Measurements from ENCODE around the gene ZCCHC4. TPM values are rescaled to one million over a fixed set of nuclear protein-coding genes. Genes with fewer than 3 reads are reported as not detected.

Gene ZCCHC4
- total and polyA plus RNA-seq, 2 of the 4 experiments (the other 2 are of a cell fraction), result 7.9 to 8.1 TPM

DNA sequence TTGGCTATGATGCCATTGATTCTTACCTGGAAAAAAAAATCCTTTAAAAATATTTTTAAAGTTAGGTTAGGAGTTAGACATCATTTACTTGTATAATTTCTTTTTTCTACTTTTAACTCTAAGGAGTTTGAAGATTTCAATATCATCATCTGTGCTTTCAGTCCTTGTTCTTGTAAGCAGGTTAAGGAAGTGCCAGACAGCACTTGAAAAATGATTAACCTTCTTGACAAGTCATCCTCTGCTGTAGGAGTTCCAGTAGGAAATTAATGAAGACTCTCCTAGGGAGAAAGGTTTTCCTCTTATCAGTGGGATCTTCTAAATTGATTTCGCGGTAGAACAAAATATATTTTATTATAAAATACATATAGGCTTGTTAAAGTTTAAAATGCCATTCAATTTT, 35.4 kb downstream of the ZCCHC4 start:
- no peak overlapping the region for H3K4me3 ChIP-seq (ENCODE audit: insufficient read depth, low read depth, low read length)
- H3K9me3 ChIP-seq (ENCODE audit: control insufficient read depth, insufficient read depth, low read length), result no peaks in the 10 kb centered on the region
- no peak overlapping the region for H3K56ac ChIP-seq (ENCODE audit: extremely low read depth, insufficient read depth, low read length)
- H2BK5ac ChIP-seq (ENCODE audit: low read depth, low read length, poor library complexity, severe bottlenecking), result no peak overlapping the region
- no peak overlapping the region for H4K8ac ChIP-seq (ENCODE audit: low read depth in 2 of 2, low read length in 2 of 2)
- in situ Hi-C loops (cut with MboI; ENCODE audit: low sequenced_read_pairs), result no loop called here
- H3K14ac ChIP-seq (replicated peaks; ENCODE audit: low read depth, low read length), result no peak overlapping the region
- no peak overlapping the region for H2BK120ac ChIP-seq (ENCODE audit: low read depth, low read length)
- no CpG with 5 or more reads among the region's 2 CpGs for WGBS, 2 experiments (ENCODE audit: extremely low coverage in 2 of 2, insufficient read length in 1 of 2)
- no peak overlapping the region for H3K4ac ChIP-seq (ENCODE audit: low read depth, low read length)
- POLR2A ChIA-PET (ENCODE audit: unreplicated experiment), result no interaction called here
- TF ChIP-seq, protein P1, sequence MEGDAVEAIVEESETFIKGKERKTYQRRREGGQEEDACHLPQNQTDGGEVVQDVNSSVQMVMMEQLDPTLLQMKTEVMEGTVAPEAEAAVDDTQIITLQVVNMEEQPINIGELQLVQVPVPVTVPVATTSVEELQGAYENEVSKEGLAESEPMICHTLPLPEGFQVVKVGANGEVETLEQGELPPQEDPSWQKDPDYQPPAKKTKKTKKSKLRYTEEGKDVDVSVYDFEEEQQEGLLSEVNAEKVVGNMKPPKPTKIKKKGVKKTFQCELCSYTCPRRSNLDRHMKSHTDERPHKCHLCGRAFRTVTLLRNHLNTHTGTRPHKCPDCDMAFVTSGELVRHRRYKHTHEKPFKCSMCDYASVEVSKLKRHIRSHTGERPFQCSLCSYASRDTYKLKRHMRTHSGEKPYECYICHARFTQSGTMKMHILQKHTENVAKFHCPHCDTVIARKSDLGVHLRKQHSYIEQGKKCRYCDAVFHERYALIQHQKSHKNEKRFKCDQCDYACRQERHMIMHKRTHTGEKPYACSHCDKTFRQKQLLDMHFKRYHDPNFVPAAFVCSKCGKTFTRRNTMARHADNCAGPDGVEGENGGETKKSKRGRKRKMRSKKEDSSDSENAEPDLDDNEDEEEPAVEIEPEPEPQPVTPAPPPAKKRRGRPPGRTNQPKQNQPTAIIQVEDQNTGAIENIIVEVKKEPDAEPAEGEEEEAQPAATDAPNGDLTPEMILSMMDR (conservative IDR thresholded peaks at IDR 0.05; ENCODE audit: low read depth, low read length), result no peak
- TF ChIP-seq SMC3 (IDR thresholded peaks at IDR 0.05; ENCODE audit: low read depth, low read length) (no peak), BHLHE40 (IDR thresholded peaks at IDR 0.05; ENCODE audit: low read depth, low read length) (no peak), CEBPB (IDR thresholded peaks at IDR 0.05; ENCODE audit: low read depth, low read length) (no peak), MAZ (IDR thresholded peaks at IDR 0.05; ENCODE audit: borderline replicate concordance, low read depth, low read length) (no peak), RFX5 (IDR thresholded peaks at IDR 0.05; ENCODE audit: low read depth, low read length) (no peak), CHD1 (IDR thresholded peaks at IDR 0.05; ENCODE audit: low read depth, low read length) (no peak), FOS (IDR thresholded peaks at IDR 0.05; ENCODE audit: low read depth, low read length) (no peak), MAFK (IDR thresholded peaks at IDR 0.05; ENCODE audit: low read depth, low read length) (no peak), RAD21 (IDR thresholded peaks at IDR 0.05; ENCODE audit: low read length) (no peak), MXI1 (IDR thresholded peaks at IDR 0.05; ENCODE audit: borderline replicate concordance, low read depth, low read length) (no peak), NFE2L2 (IDR thresholded peaks at IDR 0.05; ENCODE audit: low read depth, low read length) (no peak), ELK1 (IDR thresholded peaks at IDR 0.05; ENCODE audit: borderline replicate concordance, low read depth, low read length) (no peak), RCOR1 (IDR thresholded peaks at IDR 0.05; ENCODE audit: insufficient replicate concordance, low read length) (no peak), POLR2A (IDR thresholded peaks at IDR 0.05; ENCODE audit: low read depth, low read length) (no peak)
- TF ChIP-seq, protein P2, sequence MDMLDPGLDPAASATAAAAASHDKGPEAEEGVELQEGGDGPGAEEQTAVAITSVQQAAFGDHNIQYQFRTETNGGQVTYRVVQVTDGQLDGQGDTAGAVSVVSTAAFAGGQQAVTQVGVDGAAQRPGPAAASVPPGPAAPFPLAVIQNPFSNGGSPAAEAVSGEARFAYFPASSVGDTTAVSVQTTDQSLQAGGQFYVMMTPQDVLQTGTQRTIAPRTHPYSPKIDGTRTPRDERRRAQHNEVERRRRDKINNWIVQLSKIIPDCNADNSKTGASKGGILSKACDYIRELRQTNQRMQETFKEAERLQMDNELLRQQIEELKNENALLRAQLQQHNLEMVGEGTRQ (IDR thresholded peaks at IDR 0.05; ENCODE audit: low read depth, low read length), result no peak
- no peak overlapping the region for H3K27ac ChIP-seq (ENCODE audit: insufficient read depth, low read length)
- CTCF ChIA-PET, result interaction anchor here (0.6 to 1.3 kb wide), 2 partner anchors 28 to 36 kb away, joined by 3 to 6 read pairs; partner anchors contain the start of gene ZCCHC4
- dilution Hi-C loops (cut with HindIII; ENCODE audit: low sequenced_read_pairs, unreplicated experiment), result no loop called here
- no peak overlapping the region for H3K23ac ChIP-seq (ENCODE audit: low read depth, low read length)
- H4K91ac ChIP-seq (ENCODE audit: insufficient read depth, low read depth, low read length), result no peak overlapping the region
- H3K36me3 ChIP-seq (ENCODE audit: control insufficient read depth, insufficient read depth, low read length), result 0 out of 2 replicates have a peak, but pooled peaks cover 2% of the 10 kb centered on the region
- H3K27me3 ChIP-seq (ENCODE audit: control insufficient read depth, insufficient read depth, low read length), result no peaks in the 10 kb centered on the region
- BruUV-seq (replicated peaks), result no TSS peak
- H2BK20ac ChIP-seq (ENCODE audit: low read depth, low read length), result no peak overlapping the region
- no peak overlapping the region for H2AK5ac ChIP-seq (ENCODE audit: low read depth, low read length)
- H3K18ac ChIP-seq (ENCODE audit: low read depth, low read length), result no peak overlapping the region
- peaks cover 0 to 2% of the 10 kb centered on the region in 2 experiments; a peak in 2 of 4 replicates for H3K79me1 ChIP-seq (ENCODE audit: low read depth in 1 of 2, low read length in 2 of 2)
- no peaks in the 10 kb centered on the region for H4K20me1 ChIP-seq (ENCODE audit: insufficient read depth, low read length)
- no peak overlapping the region for H3K9ac ChIP-seq (ENCODE audit: low read depth, low read length)
- no peak overlapping the region for H3K4me2 ChIP-seq (ENCODE audit: low read depth, low read length)
- DNase-seq (no peak), ATAC-seq (ENCODE audit: low read depth) (no peak)
- no peak overlapping the region for H4K5ac ChIP-seq (ENCODE audit: low read depth, low read length)
- H2AK9ac ChIP-seq (replicated peaks; ENCODE audit: low read depth, low read length, poor library complexity), result no peak overlapping the region
- H2AFZ ChIP-seq (replicated peaks; ENCODE audit: low read length, poor library complexity), result no peak overlapping the region
- H3K4me1 ChIP-seq (ENCODE audit: control insufficient read depth, insufficient read depth, low read length), result peaks cover 4% of the 10 kb centered on the region; the same call in 1 of the 2 replicates
- H2BK15ac ChIP-seq (ENCODE audit: low read depth, low read length), result no peak overlapping the region
- H3K9me1 ChIP-seq (ENCODE audit: insufficient read depth, low read length), result no peaks in the 10 kb centered on the region; the same call in 1 of the 2 replicates
- intact Hi-C loops (cut with micrococcal nuclease), result no loop called here

Data from IMR-90 (cell line).